Left lung (tissue), 10 donors: ENCODE data around the gene KLHL17. TPM values are rescaled to one million over a fixed set of nuclear protein-coding genes. Genes with fewer than 3 reads are reported as not detected.

ENCODE experiments used
- ATAC-seq: fragments of 200-7000 bp; cut with Tn5 transposase; one replicate; pipeline ENCODE4 v1.9.1; 2020; ENCODE audit warnings: moderate library complexity
- DNase-seq, 4 donors: peaks; one replicate each; pipeline ENCODE4 v3.0.0-alpha.2; 2013 to 2020
- H3K27ac ChIP-seq, 2 donors: fragments of 200-600 bp; sonication (generic) in 1 of 2; one replicate each; pipeline versions ENCODE4 v1.5.0 to v1.8.0; 2020 to 2021
- H3K27me3 ChIP-seq, 2 donors: fragments of 200-600 bp; sonication (generic) in 1 of 2; one replicate each; pipeline versions ENCODE4 v1.5.0 to v1.8.0; 2020 to 2021
- H3K36me3 ChIP-seq, 2 donors: fragments of 200-600 bp; sonication (generic) in 1 of 2; one replicate each; pipeline versions ENCODE4 v1.5.0 to v1.8.0; 2020 to 2021
- H3K4me1 ChIP-seq, 2 donors: fragments of 200-600 bp; one replicate each; pipeline ENCODE4 v1.8.0; 2021
- H3K4me3 ChIP-seq, 2 donors: fragments of 200-600 bp; sonication (generic) in 1 of 2; one replicate each; pipeline versions ENCODE4 v1.5.0 to v1.8.0; 2020 to 2021; ENCODE audit warnings: mild to moderate bottlenecking in 1 of 2
- H3K9me3 ChIP-seq, 2 donors: fragments of 200-600 bp; sonication (generic) in 1 of 2; one replicate each; pipeline versions ENCODE4 v1.5.0 to v1.8.0; 2020 to 2021
- CTCF ChIP-seq, 2 donors: fragments of 200-600 bp; sonication (generic) in 1 of 2; IDR thresholded peaks; one replicate each; pipeline versions ENCODE4 v1.5.0 to v1.8.0; 2021; ENCODE audit warnings: antibody characterized with exemption in 2 of 2
- intact Hi-C, 2 donors: fragments of 100-400 bp; cut with DNase I; formaldehyde crosslinking; loops; one replicate each; pipeline versions ENCODE4 v1.11.2 to v1.14.2; 2022
- polyA plus RNA-seq, 6 donors: library from polyadenylated mRNA; unstranded; fragments of 120-200 nt; gene quantifications; one replicate each; pipeline ENCODE4 v1.2.1, GENCODE V29; 2013; ENCODE audit not compliant: insufficient read length in 6 of 6
- total RNA-seq, 2 donors: library from RNA; stranded (reverse); fragmentation: NEBNext Ultra II Directional; extraction: Animal tissue kit (Norgen Biotek cat#: 25700); gene quantifications; one replicate each; pipeline ENCODE4 v1.2.1, GENCODE V29; 2021
- donor health status: DM: no; HTN: yes; CAD: no.
- donor health status: DM: no; HTN: no; CAD: no.

Gene KLHL17
- total and polyA plus RNA-seq, 8 donors: 8.3 to 17.9 (median 11.9) TPM

GRCh38 chr1:1014799-1015681 lies 54.7 kb downstream of the KLHL17 start:
- peak overlapping the region; percentile 86 to 91 for H3K27ac ChIP-seq
- no peak for ATAC-seq
- H3K4me1 ChIP-seq: peaks cover 3 to 26% of the 10 kb centered on the region in 2 donors
- peaks cover 0 to 1% of the 10 kb centered on the region in 2 donors for H3K27me3 ChIP-seq
- H3K9me3 ChIP-seq: no peaks in the 10 kb centered on the region
- H3K4me3 ChIP-seq: peak overlapping the region in 1 of 2 donors; percentile 80
- no peak for DNase-seq
- intact Hi-C loops: no loop called here
- TF ChIP-seq CTCF (IDR thresholded peaks at IDR 0.05): no peak
- H3K36me3 ChIP-seq: no peaks in the 10 kb centered on the region

Other genes starting within 250 kb of the KLHL17 start
- gene SAMD11, start 36.7 kb upstream of the KLHL17 start, total RNA-seq: 10 to 100 TPM in 1 of 2 donors, 1 to 10 TPM in 1; 7.1 to 49.7 TPM
- gene SAMD11, start 36.7 kb upstream of the KLHL17 start, polyA plus RNA-seq: 10 to 100 TPM; 24.6 to 61.5 (median 28.0) TPM
- gene NOC2L, start 1.3 kb upstream of the KLHL17 start, total RNA-seq: 10 to 100 TPM; 44.9 to 76.8 TPM
- 10 to 100 TPM; 49.3 to 63.0 (median 55.2) TPM for gene NOC2L, start 1.3 kb upstream of the KLHL17 start, polyA plus RNA-seq
- 1 to 10 TPM; 3.8 to 5.1 TPM for gene PLEKHN1, start 5.9 kb downstream of the KLHL17 start, total RNA-seq
- 1 to 10 TPM in 1 of 6 donors, under 1 TPM in 5; 0.11 to 1.1 (median 0.49) TPM for gene PLEKHN1, start 5.9 kb downstream of the KLHL17 start, polyA plus RNA-seq
- gene PERM1, start 21.5 kb downstream of the KLHL17 start, total RNA-seq: not detected
- under 1 TPM in 4 of 6 donors, not detected in 2; 0.27 to 0.45 (median 0.36) TPM for gene PERM1, start 21.5 kb downstream of the KLHL17 start, polyA plus RNA-seq
- gene HES4, start 39.5 kb downstream of the KLHL17 start, total RNA-seq: 10 to 100 TPM; 25.6 to 37.5 TPM
- 10 to 100 TPM in 2 of 6 donors, 1 to 10 TPM in 4; 4.4 to 11.7 (median 8.7) TPM for gene HES4, start 39.5 kb downstream of the KLHL17 start, polyA plus RNA-seq
- gene ISG15, start 52.9 kb downstream of the KLHL17 start, total RNA-seq: 10 to 100 TPM; 75.4 to 90.0 TPM
- 10 to 100 TPM in 5 of 6 donors, 1 to 10 TPM in 1; 8.3 to 18.5 (median 13.4) TPM for gene ISG15, start 52.9 kb downstream of the KLHL17 start, polyA plus RNA-seq
- 100 to 1,000 TPM in 1 of 2 donors, 10 to 100 TPM in 1; 96.8 to 208 TPM for gene AGRN, start 59.5 kb downstream of the KLHL17 start, total RNA-seq
- gene AGRN, start 59.5 kb downstream of the KLHL17 start, polyA plus RNA-seq: 100 to 1,000 TPM; 125 to 194 (median 149) TPM
- gene RNF223, start 113.7 kb downstream of the KLHL17 start, total RNA-seq: 1 to 10 TPM; 1.2 to 1.7 TPM
- under 1 TPM; 0.13 to 0.31 (median 0.16) TPM for gene RNF223, start 113.7 kb downstream of the KLHL17 start, polyA plus RNA-seq
- gene C1orf159, start 155.5 kb downstream of the KLHL17 start, total RNA-seq: 10 to 100 TPM in 1 of 2 donors, 1 to 10 TPM in 1; 8.0 to 14.0 TPM
- gene C1orf159, start 155.5 kb downstream of the KLHL17 start, polyA plus RNA-seq: 10 to 100 TPM in 3 of 6 donors, 1 to 10 TPM in 3; 7.7 to 16.0 (median 10.1) TPM
- 1 to 10 TPM in 1 of 2 donors, under 1 TPM in 1; 0.17 to 4.6 TPM for gene TTLL10, start 213.3 kb downstream of the KLHL17 start, total RNA-seq
- gene TTLL10, start 213.3 kb downstream of the KLHL17 start, polyA plus RNA-seq: 1 to 10 TPM in 5 of 6 donors, under 1 TPM in 1; 0.63 to 3.0 (median 1.7) TPM
- 1 to 10 TPM; 1.1 to 1.3 TPM for gene TNFRSF18, start 246.0 kb downstream of the KLHL17 start, total RNA-seq
- under 1 TPM; 0.38 to 0.73 (median 0.51) TPM for gene TNFRSF18, start 246.0 kb downstream of the KLHL17 start, polyA plus RNA-seq